K562 (cell line): ENCODE results near the gene TMEM43. TPM values are rescaled to one million over a fixed set of nuclear protein-coding genes. Genes with fewer than 3 reads are reported as not detected.

Source experiments
- ATF1 ChIP-seq, 2 experiments: fragments of 450-650 bp in 1 of 2; IDR thresholded peaks; 2 replicates each; pipeline ENCODE4 v1.6.1; 2016; ENCODE audit warnings: missing compliant biosample characterization in 1 of 2, missing genetic modification characterization in 1 of 2
- CHD1 ChIP-seq: fragments of 200-600 bp; sonication (generic); IDR thresholded peaks from one replicate; pipeline ENCODE4 v1.6.1; 2012; ENCODE audit warnings: mild to moderate bottlenecking, moderate library complexity, low read length, inconsistent platforms
- CUX1 ChIP-seq: fragments of 200-800 bp; sonication (Bioruptor generic); IDR thresholded peaks from 2 replicates; pipeline ENCODE4 v1.6.1; 2016; ENCODE audit warnings: missing genetic modification characterization, missing compliant biosample characterization
- GTF3C2 ChIP-seq: IDR thresholded peaks from 3 replicates; pipeline ENCODE4 v1.6.1; 2011; ENCODE audit warnings: borderline replicate concordance, mild to moderate bottlenecking, moderate library complexity; ENCODE audit not compliant: insufficient read length; ENCODE audit errors: extremely low read depth
- KDM1A ChIP-seq, 2 experiments: fragments of 450-650 bp; IDR thresholded peaks; 2 replicates each; pipeline ENCODE4 v1.6.1; 2016; ENCODE audit warnings: mild to moderate bottlenecking in 2 of 2
- NFIX ChIP-seq: fragments of 250-450 bp; sonication (Bioruptor Pico); IDR thresholded peaks from 2 replicates; pipeline ENCODE4 v1.4.0; 2020; ENCODE audit warnings: low read depth, mild to moderate bottlenecking, moderate library complexity
- NFXL1 ChIP-seq: fragments of 450-650 bp; formaldehyde crosslinking; IDR thresholded peaks from 2 replicates; pipeline ENCODE4 v1.4.0; 2021; ENCODE audit warnings: mild to moderate bottlenecking
- NR3C1 ChIP-seq: sonication (generic); formaldehyde crosslinking; IDR thresholded peaks from 2 replicates; pipeline ENCODE4 v1.8.1; 2022; ENCODE audit warnings: missing genetic modification reagents
- PBX2 ChIP-seq, 2 experiments: IDR thresholded peaks in 1 of 2; conservative IDR thresholded peaks in 1 of 2; 2 replicates each; pipeline ENCODE4 v1.6.1; 2016; ENCODE audit warnings: low read depth in 2 of 2, mild to moderate bottlenecking in 1 of 2, missing compliant biosample characterization in 1 of 2, missing genetic modification characterization in 1 of 2, moderate library complexity in 1 of 2
- SMAD4 ChIP-seq: fragments of 250-450 bp; sonication (Bioruptor Pico); conservative IDR thresholded peaks from 2 replicates; pipeline ENCODE4 v1.8.0; 2021; ENCODE audit warnings: inconsistent platforms, mild to moderate bottlenecking, moderate library complexity
- SPI1 ChIP-seq: IDR thresholded peaks from 2 replicates; pipeline ENCODE4 v1.6.1; 2011; ENCODE audit warnings: low read depth, low read length, control low read depth, borderline replicate concordance
- TAF7 ChIP-seq: fragments of 450-650 bp; IDR thresholded peaks from 2 replicates; pipeline ENCODE4 v1.6.1; 2016; ENCODE audit warnings: missing genetic modification characterization, missing compliant biosample characterization
- ZBTB2 ChIP-seq: fragments of 450-650 bp; IDR thresholded peaks from 2 replicates; pipeline ENCODE4 v1.6.1; 2016; ENCODE audit warnings: antibody characterized with exemption
- polyA plus RNA-seq, 8 experiments: library from polyadenylated mRNA; depleted of rRNA in 4 of 8; stranded (reverse) in 5 of 8; unstranded in 3 of 8; fragments of >200 nt; fragmentation: Nextera tagmentation in 2 of 8; fragmentation: Illumina TruSeq in 1 of 8; extraction: Ambion mirVana in 2 of 8; extraction: Trizol in 1 of 8; gene quantifications; 2 replicates each; pipeline versions ENCODE4 v1.2.1 to v1.2.3, GENCODE V29; 2011 to 2014; ENCODE audit warnings: inconsistent platforms in 1 of 8, missing spikeins in 1 of 8
- total RNA-seq, 7 experiments: library from RNA; depleted of rRNA in 6 of 7; stranded (reverse); fragments of >200 nt in 6 of 7; fragmentation: Illumina TruSeq in 2 of 7; extraction: Trizol in 2 of 7; gene quantifications; 2 replicates each; pipeline versions ENCODE4 v1.2.1 to v1.2.3, GENCODE V29; 2011 to 2021; ENCODE audit warnings: low replicate concordance in 1 of 7

Gene TMEM43
- total and polyA plus RNA-seq, 9 of the 15 experiments (the other 6 are each of a cell fraction or from before 2014, with no cell fraction given), result 16.7 to 46.1 (median 35.7) TPM

DNA sequence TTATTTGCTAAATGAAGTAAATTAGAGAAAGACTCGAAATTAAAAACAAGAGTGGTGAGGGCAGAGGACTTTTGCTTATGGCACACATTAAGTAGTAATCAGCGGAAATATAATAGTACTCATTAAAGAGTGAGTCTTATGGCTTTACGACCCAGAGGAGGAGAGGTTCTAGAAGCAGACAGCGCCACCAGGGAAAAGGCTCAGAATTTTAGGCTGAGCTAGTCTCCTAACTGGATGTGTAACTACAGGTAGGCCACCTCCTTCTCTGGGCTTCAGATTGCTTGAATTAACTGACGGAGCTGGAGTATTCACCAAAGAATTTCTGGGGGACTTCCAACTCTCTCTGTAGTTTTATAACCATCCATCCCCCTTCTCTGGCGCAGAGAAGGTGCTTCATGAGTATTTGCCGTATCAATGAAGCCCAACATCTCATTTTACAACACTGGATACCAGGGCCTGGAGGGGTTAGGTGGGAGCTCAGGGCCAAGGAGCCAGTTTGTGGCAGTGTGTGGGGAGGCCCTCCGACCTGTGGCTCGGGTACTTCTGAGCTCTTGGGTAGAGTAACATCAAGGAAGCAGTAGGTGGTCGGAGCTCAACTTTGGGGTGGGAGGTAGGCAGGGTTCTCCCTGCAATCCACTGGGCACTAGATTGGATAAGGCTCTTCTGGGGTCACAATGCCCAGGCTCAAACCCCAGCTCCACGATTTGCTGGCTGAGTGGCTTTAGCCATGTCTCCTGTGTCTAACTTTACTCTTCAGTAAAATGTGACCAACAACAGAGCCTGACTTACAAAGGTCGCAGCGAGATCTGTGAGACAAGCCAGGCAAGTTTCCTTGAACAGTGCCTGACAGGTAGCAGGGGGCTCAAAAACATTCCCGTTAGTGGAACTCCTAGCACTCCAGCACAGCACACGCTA is 1.3 kb upstream of the TMEM43 start (continued):
- TF ChIP-seq PBX2 (CRISPR knock-in tag; IDR thresholded peaks at IDR 0.05; ENCODE audit: low read depth), result no peak
- no peak for TF ChIP-seq PBX2 (tag; conservative IDR thresholded peaks at IDR 0.05; ENCODE audit: low read depth)
- no peak for TF ChIP-seq NFXL1 (CRISPR knock-in tag)
- TF ChIP-seq NFIX (CRISPR knock-in tag), result no peak
- no peak for TF ChIP-seq CUX1
- no peak for TF ChIP-seq ATF1 (CRISPR knock-in tag; IDR thresholded peaks at IDR 0.05)
- TF ChIP-seq ATF1 (tag; IDR thresholded peaks at IDR 0.05), result no peak
- no peak; the same call in 1 of the 2 replicates for TF ChIP-seq NR3C1 (CRISPR knock-in tag)
- TF ChIP-seq SPI1, result no peak
- TF ChIP-seq CHD1, result peak; percentile 59
- no peak for TF ChIP-seq GTF3C2
- no peak for TF ChIP-seq KDM1A (IDR thresholded peaks at IDR 0.05)
- no peak for TF ChIP-seq SMAD4 (CRISPR knock-in tag)
- 0 out of 2 replicates have a peak, but pooled peaks have one; percentile 8 for TF ChIP-seq TAF7
- no peak for TF ChIP-seq ZBTB2
